ENCODE results near the gene C18orf63.

DNA sequence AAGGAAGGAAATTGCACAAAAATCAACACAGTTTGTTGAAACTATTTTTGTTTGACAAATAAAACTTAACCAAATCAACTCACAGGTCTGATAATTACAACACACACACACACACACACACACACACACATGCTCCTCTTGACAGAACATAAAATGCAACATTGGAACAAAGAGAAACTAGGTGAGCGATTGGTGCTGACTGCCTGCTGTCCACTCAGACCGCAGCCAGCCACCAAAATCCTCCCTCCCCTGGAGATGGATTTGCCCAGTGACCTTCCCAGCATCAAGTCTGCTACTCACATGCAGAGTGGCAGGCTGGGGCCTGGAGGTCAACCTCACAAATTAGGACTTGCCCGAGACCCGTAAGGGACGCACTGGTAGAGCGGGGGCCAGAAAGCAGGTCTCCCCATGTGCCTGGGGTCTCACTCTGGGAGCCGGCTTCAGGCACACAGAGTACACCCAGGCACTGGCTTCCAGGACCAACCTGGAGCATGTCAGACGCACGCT, 80.1 kb downstream of the C18orf63 start:
- no peak for TF ChIP-seq POLR2AphosphoS5 (IDR thresholded peaks at IDR 0.05)
- TF ChIP-seq, protein P1, sequence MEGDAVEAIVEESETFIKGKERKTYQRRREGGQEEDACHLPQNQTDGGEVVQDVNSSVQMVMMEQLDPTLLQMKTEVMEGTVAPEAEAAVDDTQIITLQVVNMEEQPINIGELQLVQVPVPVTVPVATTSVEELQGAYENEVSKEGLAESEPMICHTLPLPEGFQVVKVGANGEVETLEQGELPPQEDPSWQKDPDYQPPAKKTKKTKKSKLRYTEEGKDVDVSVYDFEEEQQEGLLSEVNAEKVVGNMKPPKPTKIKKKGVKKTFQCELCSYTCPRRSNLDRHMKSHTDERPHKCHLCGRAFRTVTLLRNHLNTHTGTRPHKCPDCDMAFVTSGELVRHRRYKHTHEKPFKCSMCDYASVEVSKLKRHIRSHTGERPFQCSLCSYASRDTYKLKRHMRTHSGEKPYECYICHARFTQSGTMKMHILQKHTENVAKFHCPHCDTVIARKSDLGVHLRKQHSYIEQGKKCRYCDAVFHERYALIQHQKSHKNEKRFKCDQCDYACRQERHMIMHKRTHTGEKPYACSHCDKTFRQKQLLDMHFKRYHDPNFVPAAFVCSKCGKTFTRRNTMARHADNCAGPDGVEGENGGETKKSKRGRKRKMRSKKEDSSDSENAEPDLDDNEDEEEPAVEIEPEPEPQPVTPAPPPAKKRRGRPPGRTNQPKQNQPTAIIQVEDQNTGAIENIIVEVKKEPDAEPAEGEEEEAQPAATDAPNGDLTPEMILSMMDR (IDR thresholded peaks at IDR 0.05), result no peak
